NB4 (cell line): ENCODE data around the gene NAGS.

Experiments
- CTCF ChIP-seq: IDR thresholded peaks from one replicate; pipeline ENCODE4 v1.5.1; 2012; ENCODE audit warnings: low read depth, low read length
- POLR2A ChIP-seq: IDR thresholded peaks from 2 replicates; pipeline ENCODE4 v1.6.1; 2011; ENCODE audit warnings: mild to moderate bottlenecking; ENCODE audit not compliant: insufficient read length; ENCODE audit errors: extremely low read depth

DNA sequence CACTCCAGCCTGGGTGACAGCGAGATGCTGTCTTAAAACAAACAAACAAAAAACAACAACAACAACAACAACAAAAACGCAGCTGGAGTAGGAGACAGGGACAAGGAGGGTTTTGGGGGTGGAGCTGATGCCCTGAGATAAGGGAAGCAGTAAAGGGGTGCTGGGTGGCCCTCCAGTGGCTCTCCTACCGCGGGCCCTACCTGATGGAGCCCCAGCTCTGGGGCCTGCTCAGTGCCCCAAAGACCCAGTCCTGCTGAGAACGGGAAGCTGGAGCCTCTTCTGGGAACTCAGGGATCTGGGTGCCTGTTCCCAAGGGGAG is 21.3 kb upstream of the NAGS start:
- TF ChIP-seq CTCF, result no peak
- TF ChIP-seq POLR2A, result no peak
